Measurements from ENCODE around the gene GRK7.
"Not testable (repeated sequence)": the region's sequence is repeated elsewhere in the genome, so short reads cannot be mapped to it uniquely, and the experiment has no call there.

GRK7 gene

DNA sequence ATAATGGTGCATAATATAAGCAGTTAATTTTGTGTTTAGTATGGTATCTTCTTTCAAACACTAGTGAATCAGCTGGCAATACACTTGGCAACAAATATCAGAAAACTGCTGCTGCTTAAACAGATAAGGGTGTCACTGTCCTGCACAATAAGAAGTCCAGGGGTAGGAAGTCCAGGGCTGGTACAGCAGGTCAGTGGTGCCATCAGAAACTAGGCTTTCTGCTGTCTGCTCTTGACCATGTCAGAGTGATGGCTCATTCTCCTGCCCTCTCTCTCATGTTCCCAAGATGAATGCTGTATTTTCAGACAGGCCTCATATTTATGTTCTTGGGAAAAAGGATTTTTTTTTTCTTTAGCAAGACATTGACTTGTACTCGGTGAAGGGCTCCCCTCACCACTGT, 9.2 kb upstream of the GRK7 start:
- no peak overlapping the region for H3K27ac ChIP-seq (ENCODE audit: low read depth, low read length, poor library complexity, severe bottlenecking)
- H3K9me3 ChIP-seq (ENCODE audit: low read length): no peaks in the 10 kb centered on the region
- no peaks in the 10 kb centered on the region for H3K4me1 ChIP-seq (ENCODE audit: insufficient read depth, low read length, severe bottlenecking)
- no peak overlapping the region for H2AFZ ChIP-seq (ENCODE audit: low read length)
- no peaks in the 10 kb centered on the region for H4K20me1 ChIP-seq (ENCODE audit: insufficient read depth, low read length)
- no peaks in the 10 kb centered on the region for H3K9me2 ChIP-seq (ENCODE audit: low read depth, low read length)
- no peak overlapping the region for H3K4me2 ChIP-seq (ENCODE audit: low read length)
- H3K4me3 ChIP-seq (ENCODE audit: low read depth, low read length, poor library complexity, severe bottlenecking): no peak overlapping the region
- TF ChIP-seq CTCF (IDR thresholded peaks at IDR 0.05; ENCODE audit: low read length): no peak
- TF ChIP-seq EZH2 (IDR thresholded peaks at IDR 0.05; ENCODE audit: borderline replicate concordance, low read length): no peak
- H3K9ac ChIP-seq (ENCODE audit: low read length): no peak overlapping the region
- H3K36me3 ChIP-seq (ENCODE audit: insufficient read depth, low read length): no peaks in the 10 kb centered on the region
- no peaks in the 10 kb centered on the region for H3K27me3 ChIP-seq (ENCODE audit: insufficient read depth, low read length)
- no peaks in the 10 kb centered on the region for H3F3A ChIP-seq (ENCODE audit: insufficient read depth, low read length)
- H3K79me2 ChIP-seq (ENCODE audit: insufficient read depth, low read length): no peaks in the 10 kb centered on the region

GRCh38 chr3:141762552-141762951, 656 bp upstream of the GRK7 start:
- not testable (repeated sequence) for H3F3A ChIP-seq (ENCODE audit: insufficient read depth, low read length); H3K36me3 ChIP-seq (ENCODE audit: insufficient read depth, low read length); H3K9ac ChIP-seq (ENCODE audit: low read length); H3K27ac ChIP-seq (ENCODE audit: low read depth, low read length, poor library complexity, severe bottlenecking); H3K4me1 ChIP-seq (ENCODE audit: insufficient read depth, low read length, severe bottlenecking); H4K20me1 ChIP-seq (ENCODE audit: insufficient read depth, low read length); H3K9me2 ChIP-seq (ENCODE audit: low read depth, low read length); H3K4me2 ChIP-seq (ENCODE audit: low read length); H3K4me3 ChIP-seq (ENCODE audit: low read depth, low read length, poor library complexity, severe bottlenecking); H2AFZ ChIP-seq (ENCODE audit: low read length); H3K79me2 ChIP-seq (ENCODE audit: insufficient read depth, low read length); H3K9me3 ChIP-seq (ENCODE audit: low read length); H3K27me3 ChIP-seq (ENCODE audit: insufficient read depth, low read length)

- H3K4me2 ChIP-seq (ENCODE audit: low read length): no peak overlapping the region
- no peak overlapping the region for H3K27ac ChIP-seq (ENCODE audit: low read depth, low read length, poor library complexity, severe bottlenecking)
- TF ChIP-seq EZH2 (IDR thresholded peaks at IDR 0.05; ENCODE audit: borderline replicate concordance, low read length) (no peak), CTCF (IDR thresholded peaks at IDR 0.05; ENCODE audit: low read length) (no peak)
- H3K27me3 ChIP-seq (ENCODE audit: insufficient read depth, low read length): peaks cover 3% of the 10 kb centered on the region
- H3K9me2 ChIP-seq (ENCODE audit: low read depth, low read length): no peaks in the 10 kb centered on the region
- H2AFZ ChIP-seq (ENCODE audit: low read length): no peak overlapping the region
- H3F3A ChIP-seq (ENCODE audit: insufficient read depth, low read length): no peaks in the 10 kb centered on the region
- H3K4me3 ChIP-seq (ENCODE audit: low read depth, low read length, poor library complexity, severe bottlenecking): no peak overlapping the region
- H3K36me3 ChIP-seq (ENCODE audit: insufficient read depth, low read length): no peaks in the 10 kb centered on the region
- no peaks in the 10 kb centered on the region for H4K20me1 ChIP-seq (ENCODE audit: insufficient read depth, low read length)
- no peaks in the 10 kb centered on the region for H3K9me3 ChIP-seq (ENCODE audit: low read length)
- no peaks in the 10 kb centered on the region for H3K79me2 ChIP-seq (ENCODE audit: insufficient read depth, low read length)
- no peaks in the 10 kb centered on the region for H3K4me1 ChIP-seq (ENCODE audit: insufficient read depth, low read length, severe bottlenecking)
- no peak overlapping the region for H3K9ac ChIP-seq (ENCODE audit: low read length)
Measured at GRCh38 chr3:141764045-141764444, 837 bp downstream of the GRK7 start.

DNA sequence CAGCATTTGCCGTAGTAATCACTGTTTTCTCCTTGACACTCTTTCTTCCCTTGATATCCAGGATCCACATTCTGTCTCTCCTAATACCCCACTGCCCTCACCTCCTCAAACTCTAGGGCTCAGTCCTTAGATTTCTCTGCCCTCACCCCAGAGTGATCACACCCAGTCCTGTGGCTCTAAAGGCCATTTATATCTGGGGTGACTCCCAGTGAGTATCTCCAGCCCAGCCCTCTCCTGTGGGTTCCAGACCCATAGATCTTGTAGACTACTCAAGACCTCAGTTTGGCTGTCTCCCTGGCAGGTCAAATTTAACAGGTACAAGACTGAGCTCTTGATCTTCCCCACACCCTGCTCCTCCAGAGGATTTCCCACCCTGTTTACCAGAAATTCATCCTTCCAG, 1.3 kb downstream of the GRK7 start:
- Histone ChIP-seq H3K27ac (ENCODE audit: low read depth, low read length, poor library complexity, severe bottlenecking) (no peak overlapping the region), H2AFZ (ENCODE audit: low read length) (no peak overlapping the region), H3F3A (ENCODE audit: insufficient read depth, low read length) (no peaks in the 10 kb centered on the region), H3K4me2 (ENCODE audit: low read length) (no peak overlapping the region), H3K36me3 (ENCODE audit: insufficient read depth, low read length) (no peaks in the 10 kb centered on the region), H3K79me2 (ENCODE audit: insufficient read depth, low read length) (no peaks in the 10 kb centered on the region), H3K9me2 (ENCODE audit: low read depth, low read length) (no peaks in the 10 kb centered on the region), H3K27me3 (ENCODE audit: insufficient read depth, low read length) (peaks cover 5% of the 10 kb centered on the region), H3K9ac (ENCODE audit: low read length) (no peak overlapping the region), H4K20me1 (ENCODE audit: insufficient read depth, low read length) (no peaks in the 10 kb centered on the region), H3K4me1 (ENCODE audit: insufficient read depth, low read length, severe bottlenecking) (no peaks in the 10 kb centered on the region), H3K9me3 (ENCODE audit: low read length) (no peaks in the 10 kb centered on the region), H3K4me3 (ENCODE audit: low read depth, low read length, poor library complexity, severe bottlenecking) (no peak overlapping the region)
- TF ChIP-seq EZH2 (IDR thresholded peaks at IDR 0.05; ENCODE audit: borderline replicate concordance, low read length) (no peak), CTCF (IDR thresholded peaks at IDR 0.05; ENCODE audit: low read length) (no peak)

All from OCI-LY1 (cell line).